Uterus (tissue), 2 donors: Measurements from ENCODE around the gene ANAPC7.

Source experiments
- POLR2A ChIP-seq, 2 donors: fragments of 450-650 bp; IDR thresholded peaks; one replicate each; pipeline ENCODE4 v1.6.1; 2016; ENCODE audit warnings: antibody characterized with exemption in 2 of 2, mild to moderate bottlenecking in 1 of 2, moderate library complexity in 1 of 2
- TF ChIP-seq, protein P1 (sequence below), 4 experiments: fragments of 200-600 bp in 2 of 4; fragments of 450-650 bp in 2 of 4; sonication (generic) in 2 of 4; IDR thresholded peaks; one replicate each; pipeline ENCODE4 v1.5.1; 2016 to 2019; ENCODE audit warnings: antibody characterized with exemption in 4 of 4, mild to moderate bottlenecking in 2 of 4, moderate library complexity in 1 of 4

DNA sequence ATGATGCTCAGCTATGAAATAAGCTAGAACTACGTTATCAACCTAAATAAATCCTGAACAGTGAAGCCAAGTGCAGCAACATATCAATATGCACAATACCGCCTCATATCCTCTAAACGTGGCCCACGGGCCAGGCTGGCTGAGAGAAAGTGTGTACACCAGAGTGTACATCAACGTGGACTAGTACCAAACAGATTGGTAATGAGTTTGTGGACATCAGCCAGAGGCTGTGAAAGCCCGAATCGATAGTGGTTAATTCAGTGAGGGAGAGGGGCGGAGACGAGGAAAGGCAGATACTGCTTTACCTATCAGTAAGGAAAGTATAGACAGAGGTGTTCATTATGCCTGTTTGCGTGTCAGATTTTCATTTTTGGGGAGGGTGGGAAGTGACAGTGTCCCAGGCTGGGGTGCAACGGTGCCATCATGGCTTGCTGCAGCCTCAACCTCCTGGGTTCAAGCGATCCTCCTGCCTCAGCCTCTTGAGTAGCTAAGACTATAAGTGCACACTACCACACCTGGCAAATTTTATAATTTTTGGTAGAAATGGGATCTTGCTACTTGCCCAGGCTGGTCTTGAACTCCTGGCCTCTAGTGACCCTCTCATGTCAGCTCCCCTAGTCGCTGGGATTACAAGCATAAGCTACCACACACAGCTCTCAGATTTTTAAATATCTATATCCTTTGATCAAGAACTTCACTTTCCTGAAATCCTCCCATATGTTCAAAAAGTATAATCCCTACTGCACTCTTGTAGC is 50.1 kb downstream of the ANAPC7 start:
- no peak for TF ChIP-seq POLR2A (IDR thresholded peaks at IDR 0.05)
- TF ChIP-seq, protein P1, sequence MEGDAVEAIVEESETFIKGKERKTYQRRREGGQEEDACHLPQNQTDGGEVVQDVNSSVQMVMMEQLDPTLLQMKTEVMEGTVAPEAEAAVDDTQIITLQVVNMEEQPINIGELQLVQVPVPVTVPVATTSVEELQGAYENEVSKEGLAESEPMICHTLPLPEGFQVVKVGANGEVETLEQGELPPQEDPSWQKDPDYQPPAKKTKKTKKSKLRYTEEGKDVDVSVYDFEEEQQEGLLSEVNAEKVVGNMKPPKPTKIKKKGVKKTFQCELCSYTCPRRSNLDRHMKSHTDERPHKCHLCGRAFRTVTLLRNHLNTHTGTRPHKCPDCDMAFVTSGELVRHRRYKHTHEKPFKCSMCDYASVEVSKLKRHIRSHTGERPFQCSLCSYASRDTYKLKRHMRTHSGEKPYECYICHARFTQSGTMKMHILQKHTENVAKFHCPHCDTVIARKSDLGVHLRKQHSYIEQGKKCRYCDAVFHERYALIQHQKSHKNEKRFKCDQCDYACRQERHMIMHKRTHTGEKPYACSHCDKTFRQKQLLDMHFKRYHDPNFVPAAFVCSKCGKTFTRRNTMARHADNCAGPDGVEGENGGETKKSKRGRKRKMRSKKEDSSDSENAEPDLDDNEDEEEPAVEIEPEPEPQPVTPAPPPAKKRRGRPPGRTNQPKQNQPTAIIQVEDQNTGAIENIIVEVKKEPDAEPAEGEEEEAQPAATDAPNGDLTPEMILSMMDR (IDR thresholded peaks at IDR 0.05), result no peak
